Measurements from ENCODE around the gene FBXO44. TPM values are rescaled to one million over a fixed set of nuclear protein-coding genes. Genes with fewer than 3 reads are reported as not detected.

Gene FBXO44
- total and polyA plus RNA-seq, 12 donors, result 6.3 to 121 (median 38.1) TPM

GRCh38 chr1:11675325-11675724 is 20.6 kb downstream of the FBXO44 start:
- Histone ChIP-seq H3K36me3 (replicated peaks in 1 of 2) (peaks cover 0 to 40% of the 10 kb centered on the region in 2 donors), H3K27me3 (no peaks in the 10 kb centered on the region), H3K27ac (no peak overlapping the region), H3K4me3 (no peak overlapping the region), H3K9me3 (replicated peaks in 1 of 3) (no peaks in the 10 kb centered on the region), H3K4me1 (replicated peaks in 1 of 2) (peaks cover 2 to 4% of the 10 kb centered on the region in 2 donors)
- WGBS, 4 donors, result 92 to 98% (median 96%) methylated on average over 7 to 10 of the region's 10 CpGs
- DNase-seq, result no peak
- TF ChIP-seq CTCF (IDR thresholded peaks at IDR 0.05) (no peak), POLR2A (IDR thresholded peaks at IDR 0.05) (no peak)
- intact Hi-C loops (cut with DNase I), result no loop called here

- no peak for DNase-seq
- no peak overlapping the region for H3K27ac ChIP-seq
- peaks cover 5 to 7% of the 10 kb centered on the region in 2 donors for H3K4me1 ChIP-seq (replicated peaks in 1 of 2)
- no peak overlapping the region for H3K4me3 ChIP-seq
- H3K36me3 ChIP-seq (replicated peaks in 1 of 2), result peaks cover 0 to 40% of the 10 kb centered on the region in 2 donors
- H3K9me3 ChIP-seq (replicated peaks in 1 of 3), result no peaks in the 10 kb centered on the region
- intact Hi-C loops (cut with DNase I), result no loop called here
- 87 to 95% (median 89%) methylated on average over 7 to 10 of the region's 10 CpGs for WGBS, 4 donors
- TF ChIP-seq POLR2A (IDR thresholded peaks at IDR 0.05), result no peak
- H3K27me3 ChIP-seq, result no peaks in the 10 kb centered on the region
Measured at GRCh38 chr1:11676386-11677103, 21.9 kb downstream of the FBXO44 start.

- intact Hi-C loops (cut with DNase I), result no loop called here
- 94 to 98% (median 96%) methylated on average over 2 of the region's 2 CpGs for WGBS, 4 donors
- TF ChIP-seq POLR2A (IDR thresholded peaks at IDR 0.05) (no peak), CTCF (IDR thresholded peaks at IDR 0.05) (no peak)
Measured at GRCh38 chr1:11678442-11678841, 23.8 kb downstream of the FBXO44 start.

GRCh38 chr1:11680270-11681070 is 25.8 kb downstream of the FBXO44 start:
- peaks cover 5 to 12% of the 10 kb centered on the region in 2 donors for H3K4me1 ChIP-seq (replicated peaks in 1 of 2)
- peak overlapping the region in 4 of 5 donors; percentile 22 to 93 (median 76) for H3K27ac ChIP-seq
- no peaks in the 10 kb centered on the region for H3K9me3 ChIP-seq (replicated peaks in 1 of 3)
- no peaks in the 10 kb centered on the region for H3K27me3 ChIP-seq
- WGBS, 4 donors, result 11 to 23% (median 16%) methylated on average over 19 to 65 of the region's 65 CpGs
- TF ChIP-seq POLR2A (IDR thresholded peaks at IDR 0.05), result no peak
- TF ChIP-seq CTCF (IDR thresholded peaks at IDR 0.05), result no peak
- H3K36me3 ChIP-seq (replicated peaks in 1 of 2), result peaks cover 0 to 12% of the 10 kb centered on the region in 2 donors
- intact Hi-C loops (cut with DNase I), result no loop called here
- DNase-seq, result peak in 1 of 7 donors; percentile 21
- peak overlapping the region; percentile 39 to 70 (median 56) for H3K4me3 ChIP-seq

More at GRCh38 chr1:11678442-11678841, 23.8 kb downstream of the FBXO44 start:
- H3K36me3 ChIP-seq (replicated peaks in 1 of 2), result peaks cover 0 to 32% of the 10 kb centered on the region in 2 donors
- DNase-seq, result no peak
- no peak overlapping the region for H3K4me3 ChIP-seq
- H3K9me3 ChIP-seq (replicated peaks in 1 of 3), result no peaks in the 10 kb centered on the region
- no peaks in the 10 kb centered on the region for H3K27me3 ChIP-seq
- H3K27ac ChIP-seq, result no peak overlapping the region
- H3K4me1 ChIP-seq (replicated peaks in 1 of 2), result peaks cover 5 to 12% of the 10 kb centered on the region in 2 donors

Data from adrenal gland (tissue), 12 donors.